SK-N-SH treated with all-trans-retinoic acid at 6 μM for 48 hours (cell line): ENCODE measurements around the gene ELOVL6.

Source experiments
- ARNTL ChIP-seq: fragments of 450-650 bp; formaldehyde crosslinking; IDR thresholded peaks from 2 replicates; pipeline ENCODE4 v1.5.0; 2020; ENCODE audit warnings: low read depth, mild to moderate bottlenecking, moderate library complexity, borderline replicate concordance
- BACH2 ChIP-seq: fragments of 250-450 bp; sonication (Bioruptor Pico); IDR thresholded peaks from 2 replicates; pipeline ENCODE4 v1.9.0; 2021; ENCODE audit warnings: mild to moderate bottlenecking, borderline replicate concordance
- CREB5 ChIP-seq: fragments of 250-450 bp; sonication (Bioruptor Pico); IDR thresholded peaks from 2 replicates; pipeline ENCODE4 v1.5.1; 2020; ENCODE audit warnings: low read depth, mild to moderate bottlenecking, moderate library complexity
- CSDC2 ChIP-seq: fragments of 250-450 bp; sonication (Bioruptor Pico); IDR thresholded peaks from 2 replicates; pipeline ENCODE4 v1.5.0; 2020; ENCODE audit warnings: mild to moderate bottlenecking, moderate library complexity
- PATZ1 ChIP-seq: fragments of 250-450 bp; sonication (Bioruptor Pico); IDR thresholded peaks from 2 replicates; pipeline ENCODE4 v1.8.0; 2020; ENCODE audit warnings: mild to moderate bottlenecking, moderate library complexity, borderline replicate concordance
- POU6F1 ChIP-seq: fragments of 250-450 bp; sonication (Bioruptor Pico); IDR thresholded peaks from 2 replicates; pipeline ENCODE4 v1.8.0; 2021; ENCODE audit warnings: low read depth, mild to moderate bottlenecking, moderate library complexity, borderline replicate concordance
- PPARA ChIP-seq: fragments of 250-450 bp; sonication (Bioruptor Pico); IDR thresholded peaks from 2 replicates; pipeline ENCODE4 v1.5.0; 2020; ENCODE audit warnings: mild to moderate bottlenecking, borderline replicate concordance
- SNAI2 ChIP-seq: fragments of 250-450 bp; sonication (Bioruptor Pico); IDR thresholded peaks from 2 replicates; pipeline ENCODE4 v1.5.0; 2020; ENCODE audit warnings: mild to moderate bottlenecking, moderate library complexity
- ZC3H10 ChIP-seq: fragments of 250-450 bp; sonication (Bioruptor Pico); IDR thresholded peaks from 2 replicates; pipeline ENCODE4 v1.5.1; 2021; ENCODE audit warnings: mild to moderate bottlenecking, moderate library complexity
- ZFP30 ChIP-seq: fragments of 450-650 bp; formaldehyde crosslinking; IDR thresholded peaks from 2 replicates; pipeline ENCODE4 v1.5.0; 2022; ENCODE audit warnings: mild to moderate bottlenecking, moderate library complexity
- ZNF70 ChIP-seq: fragments of 450-650 bp; formaldehyde crosslinking; IDR thresholded peaks from 2 replicates; pipeline ENCODE4 v1.5.0; 2020; ENCODE audit warnings: mild to moderate bottlenecking, moderate library complexity
- ZNF8 ChIP-seq: fragments of 450-650 bp; formaldehyde crosslinking; IDR thresholded peaks from 2 replicates; pipeline ENCODE4 v1.5.0; 2020; ENCODE audit warnings: mild to moderate bottlenecking, moderate library complexity

- TF ChIP-seq POU6F1 (CRISPR knock-in tag), result no peak
- no peak for TF ChIP-seq ARNTL (CRISPR knock-in tag)
- no peak for TF ChIP-seq ZNF70
- TF ChIP-seq CREB5 (CRISPR knock-in tag), result no peak
- TF ChIP-seq PATZ1 (CRISPR knock-in tag), result no peak
- no peak for TF ChIP-seq PPARA
- no peak for TF ChIP-seq ZNF8 (CRISPR knock-in tag)
- no peak for TF ChIP-seq SNAI2 (CRISPR knock-in tag)
- no peak for TF ChIP-seq CSDC2
- no peak for TF ChIP-seq ZFP30 (CRISPR knock-in tag)
- no peak for TF ChIP-seq BACH2
- no peak for TF ChIP-seq ZC3H10 (CRISPR knock-in tag)
Measured at GRCh38 chr4:110196871-110197528, 1.4 kb downstream of the ELOVL6 start.
